Ecto neural progenitor cell (in vitro differentiated cells): ENCODE data around the gene CLIC1.
A peak's percentile ranks its signal among the peaks of the same experiment; 100 is the strongest.

Source experiments
- DNase-seq: peaks from one replicate; pipeline ENCODE4 v3.0.0-alpha.2; 2018; ENCODE audit warnings: low spot score

Gene CLIC1

GRCh38 chr6:31737991-31738979 lies 2.0 kb upstream of the CLIC1 start:
- DNase-seq, result no peak

DNA sequence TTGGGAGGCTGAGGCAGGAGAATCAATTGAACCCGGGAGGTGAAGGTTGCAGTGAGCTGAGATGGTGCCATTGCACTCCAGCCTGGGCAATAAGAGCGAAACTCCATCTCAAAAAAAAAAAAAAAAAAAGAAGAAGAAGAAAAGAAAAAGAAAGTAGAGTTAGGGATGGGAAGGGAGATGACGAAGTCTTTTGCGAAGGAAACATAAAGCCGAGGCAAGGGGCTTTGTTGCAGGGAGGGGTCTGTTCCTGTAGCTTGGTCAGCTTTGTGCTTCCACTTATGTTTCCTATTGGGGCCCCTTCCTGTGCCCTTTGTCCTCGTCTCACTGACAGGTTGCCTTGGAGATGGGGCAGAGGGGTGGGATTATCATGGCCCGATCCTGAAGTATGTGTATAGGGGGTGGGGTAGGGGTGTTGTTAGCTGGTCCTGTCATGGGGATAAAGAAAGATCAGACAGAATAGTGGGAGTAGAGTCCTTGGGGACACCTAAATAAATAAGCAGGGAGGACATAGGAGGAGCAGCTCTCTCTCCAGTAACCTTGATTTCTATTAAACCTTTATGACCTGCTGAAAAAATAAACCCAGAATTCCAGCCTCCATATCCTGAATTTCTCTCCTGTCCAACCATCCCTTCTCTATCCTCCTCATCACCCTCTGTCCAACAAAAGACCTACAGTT lies 1.1 kb upstream of the CLIC1 start:
- peak; percentile 73 for DNase-seq

DNA sequence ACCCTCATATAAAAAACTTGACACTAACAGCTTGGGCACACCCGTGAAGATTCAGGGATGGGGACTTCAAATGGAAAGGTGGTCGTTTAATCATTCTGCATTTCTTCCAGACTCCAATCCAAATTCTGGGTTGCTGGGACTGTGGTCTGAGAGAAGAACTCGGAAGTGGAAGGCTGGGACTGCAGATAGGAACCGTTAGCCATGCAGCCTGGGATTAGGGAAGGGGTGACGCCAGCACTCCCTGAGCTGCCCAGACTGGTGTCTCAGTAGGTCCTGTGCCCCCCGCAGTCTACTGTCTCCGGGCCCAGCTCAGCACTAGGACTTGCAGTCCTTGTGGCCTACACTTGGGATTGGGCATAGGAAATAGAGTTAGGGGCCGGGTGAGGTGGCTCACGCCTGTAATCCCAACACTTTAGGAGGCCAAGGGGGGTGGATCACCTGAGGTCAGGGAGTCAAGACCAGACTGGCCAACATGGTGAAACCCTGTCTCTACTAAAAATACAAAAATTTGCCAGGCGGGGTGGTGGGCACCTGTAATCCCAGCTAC lies 511 bp upstream of the CLIC1 start:
- DNase-seq, result no peak

DNA sequence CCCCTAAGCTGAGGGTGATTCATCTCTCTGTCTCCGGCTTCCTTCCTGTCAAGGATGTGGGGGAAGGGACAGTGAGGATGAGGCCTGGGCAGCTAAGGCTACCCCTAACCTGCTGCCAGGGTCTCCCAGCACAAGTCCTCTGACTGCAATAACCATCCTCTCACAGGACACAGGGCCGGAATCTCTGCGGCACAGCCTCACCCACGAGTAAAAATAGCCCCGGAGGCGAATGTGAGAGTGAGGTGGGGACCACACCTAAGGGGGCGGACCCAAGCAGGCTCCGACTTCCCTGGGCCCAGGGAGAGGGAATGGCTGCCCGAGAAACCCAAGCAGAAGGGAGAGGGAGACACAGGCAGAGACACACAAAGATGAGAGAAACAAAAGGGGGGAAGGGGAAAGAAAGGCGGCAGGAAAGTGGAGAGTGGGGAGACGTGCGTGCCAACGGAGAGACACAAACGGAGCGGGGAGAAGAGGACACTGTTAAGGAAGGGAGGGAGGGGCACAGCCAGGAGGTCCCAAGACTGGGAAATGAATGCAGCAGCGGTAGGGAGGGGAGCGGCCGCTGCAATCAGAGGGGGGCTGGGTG lies 1.4 kb downstream of the CLIC1 start:
- peak; percentile 58 for DNase-seq

DNA sequence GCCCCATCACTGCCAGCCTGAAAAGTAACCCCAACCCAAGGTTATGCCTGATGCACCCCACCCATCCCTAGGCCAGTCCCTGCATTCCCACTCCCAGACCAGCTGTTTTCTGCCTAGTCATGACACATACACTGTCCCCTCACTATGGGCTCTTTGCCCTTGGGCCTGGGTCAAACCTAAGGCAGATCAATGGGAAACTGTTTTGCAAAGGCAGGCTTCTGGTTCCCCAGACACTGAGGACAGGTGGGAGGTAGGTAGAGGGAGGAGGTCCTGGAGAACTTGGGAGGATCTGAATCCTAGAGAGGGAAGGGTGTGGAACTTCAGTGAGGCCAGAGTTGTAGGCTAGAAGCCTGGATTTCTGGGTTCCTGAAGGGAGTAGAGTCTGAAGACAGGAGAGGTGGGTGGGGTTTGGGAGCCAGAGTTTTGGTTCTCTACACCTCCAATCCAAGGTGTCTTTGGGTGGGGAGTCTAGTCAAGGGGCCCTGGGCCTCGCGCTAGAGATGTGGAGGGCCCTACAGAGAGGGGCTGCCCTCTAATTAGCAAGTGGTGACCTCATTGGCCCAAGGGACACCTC lies 2.0 kb downstream of the CLIC1 start:
- no peak for DNase-seq

DNA sequence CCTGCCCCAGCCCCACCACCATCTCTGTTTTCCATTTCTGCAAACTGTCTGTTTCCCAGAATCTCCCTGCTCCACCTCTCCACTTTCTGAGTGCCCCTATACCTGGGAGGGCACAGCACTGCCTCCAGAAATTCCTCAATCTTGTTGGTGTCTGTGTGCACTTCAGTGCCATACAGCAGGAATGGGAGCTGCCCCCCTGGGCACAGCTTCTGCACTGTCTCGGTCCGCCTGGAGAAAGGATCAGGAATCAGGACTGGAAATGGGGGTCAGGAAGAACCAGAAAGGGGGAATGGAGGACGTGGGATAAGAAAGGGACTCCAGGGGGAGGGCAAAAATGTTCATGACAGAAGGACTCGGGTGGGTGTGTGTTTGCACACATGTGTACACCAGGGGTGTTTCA lies 2.6 kb downstream of the CLIC1 start:
- no peak for DNase-seq

DNA sequence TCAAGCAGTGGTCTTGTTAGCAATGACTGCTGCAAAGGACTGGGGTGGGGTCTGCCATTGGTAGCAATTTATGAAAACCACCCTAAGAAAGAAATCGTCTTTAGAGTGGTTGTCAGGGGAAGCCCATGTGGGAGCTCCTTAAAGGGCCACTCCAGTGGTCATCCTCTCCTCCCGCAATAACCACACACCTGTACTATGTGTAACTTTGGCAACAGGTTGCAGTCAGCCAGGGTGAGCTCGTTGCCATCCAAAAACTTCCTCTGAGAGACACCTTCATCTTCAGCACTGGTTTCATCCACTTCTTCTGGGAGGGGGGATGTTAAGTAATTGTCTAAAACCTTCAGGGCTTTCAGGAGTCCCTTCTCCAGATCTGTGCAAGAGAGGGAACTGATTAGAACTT lies 4.3 kb downstream of the CLIC1 start:
- no peak for DNase-seq

GRCh38 chr6:31730631-31731086 lies 5.7 kb downstream of the CLIC1 start:
- DNase-seq, result no peak

- peak; percentile 96 for DNase-seq
Measured at GRCh38 chr6:31729979-31730630, 6.2 kb downstream of the CLIC1 start.

- peak; percentile 94 for DNase-seq
Measured at GRCh38 chr6:31729515-31729978, 6.8 kb downstream of the CLIC1 start.

DNA sequence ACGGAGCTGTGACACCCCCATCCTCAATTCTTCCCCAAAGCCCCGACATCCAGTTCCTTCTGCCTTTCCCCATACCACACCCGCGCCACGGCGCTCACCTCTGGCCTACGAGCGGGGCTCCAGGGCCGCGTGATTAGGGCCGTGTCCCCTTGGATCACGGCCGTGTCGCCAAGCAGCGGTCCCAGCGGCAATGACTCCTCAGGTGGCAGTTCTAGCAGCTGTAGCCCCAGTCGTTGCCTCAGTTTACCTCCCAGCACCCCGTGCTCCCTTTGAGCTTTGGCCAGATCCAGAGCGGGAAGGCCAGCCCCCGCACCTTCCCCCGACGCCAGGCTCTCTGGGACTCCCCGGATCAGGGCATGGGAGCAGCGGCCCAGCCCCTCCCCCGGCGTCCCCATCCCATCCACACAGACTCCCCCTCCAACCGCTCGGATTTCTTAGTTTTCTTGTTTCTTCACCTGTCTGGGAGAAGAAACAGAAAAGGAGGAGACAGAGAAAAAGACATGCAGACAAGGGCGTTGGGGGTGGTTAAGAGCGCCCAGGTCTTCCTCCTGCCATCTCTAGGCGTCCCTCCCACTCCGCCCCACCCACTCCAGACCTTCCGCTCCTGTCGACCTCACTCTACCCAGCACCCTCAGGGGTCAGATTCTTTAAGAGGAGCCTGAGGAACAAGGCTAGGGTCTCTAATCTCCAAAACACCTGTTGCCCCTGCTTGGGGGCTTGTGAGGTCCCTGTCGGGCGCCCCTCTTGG lies 7.4 kb downstream of the CLIC1 start, which contains the start of gene DDAH2:
Gene DDAH2 (minus strand): TSS at position 533 of the 748 bp plus-strand sequence. CDS start 138 bp downstream, at position 395.
- no peak for DNase-seq

GRCh38 chr6:31727717-31728671 lies 8.3 kb downstream of the CLIC1 start:
- no peak for DNase-seq

GRCh38 chr6:31727034-31727716 lies 9.2 kb downstream of the CLIC1 start:
- DNase-seq, result no peak

GRCh38 chr6:31725502-31726350 lies 10.6 kb downstream of the CLIC1 start:
- no peak for DNase-seq

- DNase-seq, result no peak
Measured at GRCh38 chr6:31723980-31724691, 12.2 kb downstream of the CLIC1 start.

- no peak for DNase-seq
Measured at GRCh38 chr6:31723245-31723979, 12.9 kb downstream of the CLIC1 start, which contains the start of gene MPIG6B. MPIG6B (plus strand) TSS chr6:31723373; CDS start chr6:31723384, 11 bp downstream.
